HCT116 (cell line): Measurements from ENCODE around the gene LRCH1. TPM values are rescaled to one million over a fixed set of nuclear protein-coding genes. Genes with fewer than 3 reads are reported as not detected.

Experiments
- ATAC-seq: fragments of 200-7000 bp; cut with Tn5 transposase; 2 replicates; pipeline ENCODE4 v1.9.1; 2020; ENCODE audit warnings: mild to moderate bottlenecking, moderate library complexity
- BruUV-seq: library from RNA; stranded (reverse); fragments of 400-500 nt; replicated peaks from 2 replicates; lab custom pipeline; 2021; lab: Mats Ljungman, UMichigan
- CTCF ChIA-PET: fragments of 300-600 bp; sonication (Branson Sonifier 250); formaldehyde crosslinking; loops from one replicate; lab custom pipeline; 2021; ENCODE audit warnings: antibody characterized with exemption; lab: Charles Lee
- POLR2A ChIA-PET: fragments of 300-600, 350-600 bp; sonication (Branson Sonifier 250); formaldehyde crosslinking; loops from one replicate; lab custom pipeline; 2021; ENCODE audit warnings: antibody characterized with exemption; lab: Charles Lee
- RAD21 ChIA-PET, 2 experiments: fragments of 300-600 bp; sonication (Branson Sonifier 250); formaldehyde crosslinking; loops; one replicate each; lab custom pipeline; 2023; ENCODE audit warnings: low total read pairs in 2 of 2; ENCODE audit not compliant: uncharacterized antibody in 2 of 2, unreplicated experiment in 2 of 2, low non-redundant PET in 1 of 2; lab: Charles Lee
- DNase-seq: peaks from one replicate; pipeline ENCODE4 v3.0.0-alpha.2; 2010; ENCODE audit warnings: low read depth, low spot score
- H2AFZ ChIP-seq: fragments of 200-600 bp; shearing (Covaris generic), sonication (generic); 2 replicates; pipeline ENCODE4 v1.6.1; 2017; ENCODE audit warnings: low read depth, mixed run types, mixed read lengths, antibody characterized with exemption, low read length; ENCODE audit not compliant: poor library complexity, severe bottlenecking
- H3K27ac ChIP-seq: 2 replicates; pipeline ENCODE4 v1.5.1; 2012; ENCODE audit warnings: low read depth, low read length
- H3K27me3 ChIP-seq: fragments of 200-600 bp; sonication (generic); 2 replicates; pipeline ENCODE4 v1.6.1; 2016; ENCODE audit warnings: mixed run types, low read length, mixed read lengths; ENCODE audit not compliant: insufficient read depth
- H3K36me3 ChIP-seq, 2 experiments: fragments of 200-500 bp in 1 of 2; fragments of 200-600 bp in 1 of 2; sonication (Bioruptor generic) in 1 of 2; sonication (generic) in 1 of 2; 2 replicates each; pipeline versions ENCODE4 v1.5.1 to v1.6.1; 2014 to 2016; ENCODE audit warnings: low read length in 2 of 2, inconsistent platforms in 1 of 2, mixed read lengths in 1 of 2, mixed run types in 1 of 2; ENCODE audit not compliant: insufficient read depth in 2 of 2, control insufficient read depth in 1 of 2
- H3K4me1 ChIP-seq, 2 experiments: fragments of 200-600 bp in 1 of 2; sonication (generic) in 1 of 2; 2 replicates each; pipeline versions ENCODE4 v1.5.1 to v1.6.1; 2012 to 2017; ENCODE audit warnings: low read length in 2 of 2, inconsistent platforms in 1 of 2, mild to moderate bottlenecking in 1 of 2, mixed read lengths in 1 of 2, mixed run types in 1 of 2, moderate library complexity in 1 of 2; ENCODE audit not compliant: insufficient read depth in 2 of 2, control insufficient read depth in 1 of 2
- H3K4me2 ChIP-seq: fragments of 200-600 bp; sonication (generic); 2 replicates; pipeline ENCODE4 v1.6.1; 2017; ENCODE audit warnings: mixed run types, low read length, mixed read lengths
- H3K4me3 ChIP-seq, 2 experiments: fragments of 200-600 bp in 1 of 2; sonication (generic) in 1 of 2; replicated peaks in 1 of 2; 2 replicates each; pipeline ENCODE4 v1.5.1; 2011 to 2016; ENCODE audit warnings: low read length in 2 of 2, control low read depth in 1 of 2, low read depth in 1 of 2, mild to moderate bottlenecking in 1 of 2, mixed read lengths in 1 of 2, mixed run types in 1 of 2
- H3K79me2 ChIP-seq: fragments of 200-600 bp; sonication (generic); 2 replicates; pipeline ENCODE4 v1.6.1; 2017; ENCODE audit warnings: mild to moderate bottlenecking, mixed run types, low read length, moderate library complexity, mixed read lengths; ENCODE audit not compliant: insufficient read depth
- H3K9ac ChIP-seq: fragments of 200-600 bp; sonication (generic); 2 replicates; pipeline ENCODE4 v1.6.1; 2016; ENCODE audit warnings: low read length, mixed read lengths
- H3K9me2 ChIP-seq: fragments of 200-600 bp; sonication (generic), shearing (Covaris generic); 2 replicates; pipeline ENCODE4 v1.6.1; 2017; ENCODE audit warnings: mixed run types, mild to moderate bottlenecking, moderate library complexity; ENCODE audit not compliant: insufficient read depth
- H3K9me3 ChIP-seq, 2 experiments: fragments of 200-500 bp in 1 of 2; fragments of 200-600 bp in 1 of 2; sonication (Bioruptor generic) in 1 of 2; sonication (generic) in 1 of 2; 2 replicates each; pipeline ENCODE4 v1.6.1; 2014 to 2017; ENCODE audit warnings: low read length in 2 of 2, mixed read lengths in 2 of 2, inconsistent platforms in 1 of 2, low read depth in 1 of 2, mild to moderate bottlenecking in 1 of 2, mixed run types in 1 of 2, moderate library complexity in 1 of 2; ENCODE audit not compliant: control insufficient read depth in 1 of 2, insufficient read depth in 1 of 2
- H4K20me1 ChIP-seq: fragments of 200-600 bp; sonication (generic), shearing (Covaris generic); 2 replicates; pipeline ENCODE4 v1.6.1; 2017; ENCODE audit warnings: mixed run types, mild to moderate bottlenecking, moderate library complexity; ENCODE audit not compliant: insufficient read depth
- CBX3 ChIP-seq: IDR thresholded peaks from 2 replicates; pipeline ENCODE4 v1.6.1; 2012; ENCODE audit warnings: low read depth
- CEBPB ChIP-seq: IDR thresholded peaks from 2 replicates; pipeline ENCODE4 v1.6.1; 2012; ENCODE audit warnings: low read depth
- CTCF ChIP-seq, 3 experiments: fragments of 200-600 bp in 1 of 3; sonication (generic) in 1 of 3; IDR thresholded peaks in 2 of 3; conservative IDR thresholded peaks in 1 of 3; 2 replicates each; pipeline ENCODE4 v1.5.1; 2012 to 2017; ENCODE audit warnings: low read depth in 2 of 3, low read length in 2 of 3, antibody characterized with exemption in 1 of 3, borderline replicate concordance in 1 of 3, control low read depth in 1 of 3, mild to moderate bottlenecking in 1 of 3, mixed read lengths in 1 of 3, mixed run types in 1 of 3, moderate library complexity in 1 of 3; ENCODE audit not compliant: insufficient read depth in 1 of 3
- EGR1 ChIP-seq: IDR thresholded peaks from 2 replicates; pipeline ENCODE4 v1.6.1; 2012; ENCODE audit warnings: low read depth
- ELF1 ChIP-seq: IDR thresholded peaks from 2 replicates; pipeline ENCODE4 v1.6.1; 2012; ENCODE audit warnings: low read depth, borderline replicate concordance
- EZH2 ChIP-seq: fragments of 200-600 bp; sonication (generic); IDR thresholded peaks from 2 replicates; pipeline ENCODE4 v1.6.1; 2017; ENCODE audit warnings: antibody characterized with exemption, mixed run types
- EZH2phosphoT487 ChIP-seq: fragments of 200-600 bp; IDR thresholded peaks from 2 replicates; pipeline ENCODE4 v1.6.1; 2018; ENCODE audit warnings: antibody characterized with exemption, borderline replicate concordance
- JUND ChIP-seq: IDR thresholded peaks from 2 replicates; pipeline ENCODE4 v1.6.1; 2012
- MAX ChIP-seq: IDR thresholded peaks from 2 replicates; pipeline ENCODE4 v1.6.1; 2012
- POLR2A ChIP-seq: IDR thresholded peaks from 2 replicates; pipeline ENCODE4 v1.7.0; 2011; ENCODE audit warnings: borderline replicate concordance; ENCODE audit not compliant: insufficient read depth, insufficient read length; ENCODE audit errors: extremely low read depth
- RAD21 ChIP-seq: IDR thresholded peaks from 2 replicates; pipeline ENCODE4 v1.6.1; 2012; ENCODE audit warnings: low read depth, mild to moderate bottlenecking
- REST ChIP-seq: IDR thresholded peaks from 2 replicates; pipeline ENCODE4 v1.6.1; 2012; ENCODE audit warnings: low read depth
- SIN3A ChIP-seq: IDR thresholded peaks from 2 replicates; pipeline ENCODE4 v1.6.1; 2012; ENCODE audit warnings: low read depth
- SP1 ChIP-seq: IDR thresholded peaks from 2 replicates; pipeline ENCODE4 v1.6.1; 2012; ENCODE audit warnings: low read depth
- TCF7L2 ChIP-seq: IDR thresholded peaks from 2 replicates; pipeline ENCODE4 v1.7.0; 2011; ENCODE audit warnings: borderline replicate concordance, inconsistent platforms; ENCODE audit not compliant: insufficient read depth, insufficient read length; ENCODE audit errors: extremely low read depth
- YY1 ChIP-seq: IDR thresholded peaks from 2 replicates; pipeline ENCODE4 v1.6.1; 2011; ENCODE audit warnings: low read length, low read depth, moderate library complexity, mild to moderate bottlenecking; ENCODE audit not compliant: insufficient replicate concordance; ENCODE audit errors: extremely low read depth
- ZBTB33 ChIP-seq: IDR thresholded peaks from 2 replicates; pipeline ENCODE4 v1.6.1; 2011; ENCODE audit warnings: mild to moderate bottlenecking, low read length, moderate library complexity; ENCODE audit not compliant: insufficient replicate concordance; ENCODE audit errors: extremely low read depth
- ZFX ChIP-seq: fragments of 450-650 bp; IDR thresholded peaks from 2 replicates; pipeline ENCODE4 v1.6.1; 2017
- intact Hi-C: fragments of 100-400 bp; cut with micrococcal nuclease; formaldehyde crosslinking; loops from 2 replicates; pipeline ENCODE4 v1.10.0; 2022
- total RNA-seq: library from RNA; stranded (reverse); gene quantifications from one replicate; pipeline ENCODE4 v1.2.1, GENCODE V29; 2021; ENCODE audit not compliant: unreplicated experiment

The LRCH1 gene
- total RNA-seq, 1 experiment from 2014 or later: 15.6 TPM

GRCh38 chr13:46620029-46620428, 67.1 kb downstream of the LRCH1 start (continued):
- TF ChIP-seq EZH2phosphoT487: no peak
- TF ChIP-seq EZH2: no peak
- TF ChIP-seq ZFX: no peak

- no peaks in the 10 kb centered on the region for H3K9me3 ChIP-seq
- DNase-seq (no peak), ATAC-seq (no peak)
- H3K27ac ChIP-seq: no peak overlapping the region
- H3K9ac ChIP-seq: no peak overlapping the region
- RAD21 ChIA-PET: no interaction called here
- no peaks in the 10 kb centered on the region; the same call in 1 of the 2 replicates for H4K20me1 ChIP-seq
- no peaks in the 10 kb centered on the region for H3K27me3 ChIP-seq
- H3K4me1 ChIP-seq: peaks cover 0 to 8% of the 10 kb centered on the region in 2 experiments; a peak in 1 of 4 replicates
- POLR2A ChIA-PET: no interaction called here
- H3K36me3 ChIP-seq: no peaks in the 10 kb centered on the region
- peaks cover 83% of the 10 kb centered on the region for H3K79me2 ChIP-seq
- TF ChIP-seq EZH2phosphoT487 (no peak), TCF7L2 (no peak), SP1 (no peak), MAX (no peak), RAD21 (no peak), CEBPB (no peak), ELF1 (no peak), ZBTB33 (no peak), JUND (no peak), SIN3A (no peak), REST (no peak), EGR1 (no peak), CBX3 (no peak), CTCF (IDR thresholded peaks at IDR 0.05 in 2 of 3, conservative IDR thresholded peaks at IDR 0.05 in 1 of 3; ENCODE audit: borderline replicate concordance in 1 of 3, insufficient read depth in 1 of 3, low read depth in 2 of 3, low read length in 2 of 3) (no peak), ZFX (no peak), EZH2 (no peak), POLR2A (no peak), YY1 (no peak)
- no peak overlapping the region for H3K4me3 ChIP-seq
- no peak overlapping the region for H3K4me2 ChIP-seq
- no TSS peak for BruUV-seq
- H2AFZ ChIP-seq: no peak overlapping the region
- H3K9me2 ChIP-seq: no peaks in the 10 kb centered on the region
- CTCF ChIA-PET: no interaction called here
- intact Hi-C loops: no loop called here
Measured at GRCh38 chr13:46620471-46620870, 67.5 kb downstream of the LRCH1 start.
